NCI-H2227 (cell line): Measurements from ENCODE around the gene UGCG.
"Not testable (repeated sequence)": the region's sequence is repeated elsewhere in the genome, so short reads cannot be mapped to it uniquely, and the experiment has no call there.

Source experiments
- DNase-seq: peaks from one replicate; lab custom pipeline; 2025; ENCODE audit not compliant: unreplicated experiment; lab: John Stamatoyannopoulos, UW

UGCG gene

GRCh38 chr9:111895996-111896941, at the start of gene UGCG:
UGCG (plus strand) TSS chr9:111896814; CDS start chr9:111897216, 402 bp downstream.
- peak; percentile 93 for DNase-seq

GRCh38 chr9:111851553-111851952, 45.1 kb upstream of the UGCG start:
- no peak for DNase-seq

- DNase-seq, result no peak
Measured at GRCh38 chr9:111852291-111852690, 44.3 kb upstream of the UGCG start.

- no peak for DNase-seq
Measured at GRCh38 chr9:111853450-111853827, 43.2 kb upstream of the UGCG start.

- no peak for DNase-seq
Measured at GRCh38 chr9:111854799-111855198, 41.8 kb upstream of the UGCG start.

GRCh38 chr9:111857555-111858211, 38.9 kb upstream of the UGCG start:
- DNase-seq, result no peak

GRCh38 chr9:111860443-111860842, 36.2 kb upstream of the UGCG start:
- no peak for DNase-seq

- DNase-seq, result no peak
Measured at GRCh38 chr9:111863636-111864035, 33.0 kb upstream of the UGCG start.

GRCh38 chr9:111866976-111867375, 29.6 kb upstream of the UGCG start:
- DNase-seq, result no peak

- no peak for DNase-seq
Measured at GRCh38 chr9:111868475-111868874, 28.1 kb upstream of the UGCG start.

GRCh38 chr9:111870774-111871498, 25.7 kb upstream of the UGCG start:
- DNase-seq, result no peak

- no peak for DNase-seq
Measured at GRCh38 chr9:111871499-111871855, 25.1 kb upstream of the UGCG start.

GRCh38 chr9:111872886-111873285, 23.7 kb upstream of the UGCG start:
- no peak for DNase-seq

GRCh38 chr9:111873901-111874300, 22.7 kb upstream of the UGCG start:
- no peak for DNase-seq

- no peak for DNase-seq
Measured at GRCh38 chr9:111874500-111874899, 22.1 kb upstream of the UGCG start.

GRCh38 chr9:111875291-111875690, 21.3 kb upstream of the UGCG start:
- DNase-seq, result not testable (repeated sequence)

GRCh38 chr9:111875691-111876090, 20.9 kb upstream of the UGCG start:
- DNase-seq, result not testable (repeated sequence)

- no peak for DNase-seq
Measured at GRCh38 chr9:111876179-111876578, 20.4 kb upstream of the UGCG start.

GRCh38 chr9:111877420-111877819, 19.2 kb upstream of the UGCG start:
- DNase-seq, result no peak

- DNase-seq, result no peak
Measured at GRCh38 chr9:111878946-111879345, 17.7 kb upstream of the UGCG start.

GRCh38 chr9:111886983-111887718, 9.5 kb upstream of the UGCG start:
- DNase-seq, result no peak
